HEK293 (cell line): ENCODE data around the gene OR6B1.

Source experiments
- CTCF ChIA-PET: fragments of 350-600 bp; formaldehyde crosslinking; extraction: SDS; loops from one replicate; lab custom pipeline; 2021; ENCODE audit warnings: antibody characterized with exemption; lab: Yijun Ruan, JAX
- POLR2A ChIA-PET: fragments of 300-600 bp; formaldehyde crosslinking; extraction: SDS; loops from one replicate; lab custom pipeline; 2020; ENCODE audit warnings: antibody characterized with exemption, inconsistent platforms; lab: Yijun Ruan, JAX
- H3K27ac ChIP-seq: fragments of 200-500 bp; sonication (Bioruptor generic); 2 replicates; pipeline ENCODE4 v1.5.1; 2014; ENCODE audit warnings: low read depth, low read length, control low read depth, inconsistent platforms; ENCODE audit errors: extremely low read depth
- H3K36me3 ChIP-seq, 2 experiments: fragments of 200-500 bp in 1 of 2; sonication (Bioruptor generic) in 1 of 2; 1 replicate in 1 of 2; 2 replicates in 1 of 2; pipeline ENCODE4 v1.5.1; 2014 to 2017; ENCODE audit warnings: inconsistent platforms in 2 of 2, low read length in 2 of 2; ENCODE audit not compliant: control insufficient read depth in 2 of 2, insufficient read depth in 1 of 2
- H3K4me1 ChIP-seq: fragments of 200-500 bp; sonication (Bioruptor generic); 2 replicates; pipeline ENCODE4 v1.5.1; 2014; ENCODE audit warnings: mild to moderate bottlenecking, low read length, inconsistent platforms; ENCODE audit not compliant: control insufficient read depth, insufficient read depth
- H3K4me3 ChIP-seq: 2 replicates; pipeline ENCODE4 v1.5.1; 2011; ENCODE audit warnings: low read depth, mild to moderate bottlenecking, control low read depth, low read length, moderate library complexity
- H3K9me3 ChIP-seq: fragments of 200-500 bp; sonication (Bioruptor generic); 2 replicates; pipeline ENCODE4 v1.5.1; 2014; ENCODE audit warnings: low read depth, low read length, inconsistent platforms; ENCODE audit not compliant: control insufficient read depth, insufficient read depth
- BCL11B ChIP-seq: fragments of 450-650 bp; formaldehyde crosslinking; IDR thresholded peaks from 2 replicates; pipeline ENCODE4 v1.5.1; 2016; ENCODE audit warnings: low read depth, missing biosample characterization, missing genetic modification characterization
- GFI1B ChIP-seq: fragments of 450-650 bp; formaldehyde crosslinking; IDR thresholded peaks from 2 replicates; pipeline ENCODE4 v1.5.1; 2016; ENCODE audit warnings: missing biosample characterization, missing genetic modification characterization
- SP7 ChIP-seq: fragments of 450-650 bp; formaldehyde crosslinking; IDR thresholded peaks from 2 replicates; pipeline ENCODE4 v1.5.1; 2016; ENCODE audit warnings: missing biosample characterization, missing genetic modification characterization
- ZEB2 ChIP-seq: fragments of 450-650 bp; formaldehyde crosslinking; IDR thresholded peaks from 2 replicates; pipeline ENCODE4 v1.5.1; 2016; ENCODE audit warnings: missing biosample characterization, missing genetic modification characterization
- ZNF133 ChIP-seq: fragments of 450-650 bp; formaldehyde crosslinking; IDR thresholded peaks from 2 replicates; pipeline ENCODE4 v1.5.1; 2016; ENCODE audit warnings: missing biosample characterization, missing genetic modification characterization
- ZNF138 ChIP-seq: fragments of 450-650 bp; formaldehyde crosslinking; IDR thresholded peaks from 2 replicates; pipeline ENCODE4 v1.5.1; 2016; ENCODE audit warnings: missing biosample characterization, missing genetic modification characterization, borderline replicate concordance
- ZNF19 ChIP-seq: fragments of 450-650 bp; formaldehyde crosslinking; IDR thresholded peaks from 2 replicates; pipeline ENCODE4; 2016; ENCODE audit warnings: missing biosample characterization, missing genetic modification characterization, low read depth
- ZNF2 ChIP-seq: fragments of 450-650 bp; formaldehyde crosslinking; IDR thresholded peaks from 2 replicates; pipeline ENCODE4 v1.5.1; 2016; ENCODE audit warnings: missing biosample characterization, missing genetic modification characterization
- ZNF292 ChIP-seq: fragments of 450-650 bp; formaldehyde crosslinking; IDR thresholded peaks from 2 replicates; pipeline ENCODE4 v1.5.1; 2016; ENCODE audit warnings: low read depth, missing biosample characterization, missing genetic modification characterization, borderline replicate concordance
- ZNF324 ChIP-seq: fragments of 450-650 bp; formaldehyde crosslinking; IDR thresholded peaks from 2 replicates; pipeline ENCODE4 v1.5.1; 2016; ENCODE audit warnings: missing biosample characterization, missing genetic modification characterization
- ZNF549 ChIP-seq: fragments of 450-650 bp; IDR thresholded peaks from 2 replicates; pipeline ENCODE4 v1.5.1; 2018; ENCODE audit warnings: missing biosample characterization, missing genetic modification characterization, mild to moderate bottlenecking, inconsistent platforms, moderate library complexity
- ZNF654 ChIP-seq: fragments of 450-650 bp; formaldehyde crosslinking; IDR thresholded peaks from 2 replicates; pipeline ENCODE4 v1.5.1; 2016; ENCODE audit warnings: low read depth, missing biosample characterization, missing genetic modification characterization
- ZSCAN16 ChIP-seq: fragments of 450-650 bp; formaldehyde crosslinking; IDR thresholded peaks from 2 replicates; pipeline ENCODE4 v1.5.1; 2016; ENCODE audit warnings: missing biosample characterization, missing genetic modification characterization
- TF ChIP-seq, protein P1 (sequence below): fragments of 450-650 bp; formaldehyde crosslinking; IDR thresholded peaks from 2 replicates; pipeline ENCODE4 v1.5.1; 2016; ENCODE audit warnings: missing biosample characterization, missing genetic modification characterization
- TF ChIP-seq, protein P2 (sequence below): fragments of 450-650 bp; formaldehyde crosslinking; IDR thresholded peaks from 2 replicates; pipeline ENCODE4 v1.5.1; 2017; ENCODE audit warnings: missing biosample characterization, missing genetic modification characterization
- TF ChIP-seq, protein P3 (sequence below): fragments of 450-650 bp; formaldehyde crosslinking; IDR thresholded peaks from 2 replicates; pipeline ENCODE4 v1.5.1; 2017; ENCODE audit warnings: missing biosample characterization, missing genetic modification characterization
- TF ChIP-seq, protein P4 (sequence below): fragments of 450-650 bp; formaldehyde crosslinking; IDR thresholded peaks from 2 replicates; pipeline ENCODE4 v1.5.1; 2016; ENCODE audit warnings: missing biosample characterization, missing genetic modification characterization

Gene OR6B1

DNA sequence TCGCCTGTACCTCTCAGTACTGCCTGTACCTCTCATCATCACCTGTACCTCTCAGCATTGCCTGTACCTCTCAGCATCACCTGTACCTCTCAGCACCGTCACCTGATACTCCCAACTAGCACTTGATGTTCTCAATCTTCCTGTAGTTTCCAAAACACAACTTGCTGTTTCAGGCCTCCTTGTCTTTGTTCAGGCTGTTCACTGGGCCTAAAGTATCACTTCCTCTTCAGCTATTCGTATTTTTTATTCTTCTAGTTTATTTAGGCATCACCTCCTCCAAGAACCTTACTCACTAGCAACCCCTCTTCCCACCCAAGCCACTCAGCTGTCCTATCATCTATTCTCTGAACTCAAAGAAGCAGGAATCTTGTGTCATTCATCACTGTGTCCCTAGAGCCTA, 24.1 kb downstream of the OR6B1 start:
- no peaks in the 10 kb centered on the region for H3K9me3 ChIP-seq
- H3K27ac ChIP-seq: no peak overlapping the region
- no peak overlapping the region for H3K4me3 ChIP-seq
- POLR2A ChIA-PET: no interaction called here
- CTCF ChIA-PET: interaction anchor here (0.8 kb wide), 1 partner anchor 287 kb away, joined by 4 read pairs; no protein-coding TSS in a partner anchor
- no peak for TF ChIP-seq ZSCAN16
- no peak for TF ChIP-seq ZNF133 (tag by site-specific recombination)
- TF ChIP-seq, protein P1, sequence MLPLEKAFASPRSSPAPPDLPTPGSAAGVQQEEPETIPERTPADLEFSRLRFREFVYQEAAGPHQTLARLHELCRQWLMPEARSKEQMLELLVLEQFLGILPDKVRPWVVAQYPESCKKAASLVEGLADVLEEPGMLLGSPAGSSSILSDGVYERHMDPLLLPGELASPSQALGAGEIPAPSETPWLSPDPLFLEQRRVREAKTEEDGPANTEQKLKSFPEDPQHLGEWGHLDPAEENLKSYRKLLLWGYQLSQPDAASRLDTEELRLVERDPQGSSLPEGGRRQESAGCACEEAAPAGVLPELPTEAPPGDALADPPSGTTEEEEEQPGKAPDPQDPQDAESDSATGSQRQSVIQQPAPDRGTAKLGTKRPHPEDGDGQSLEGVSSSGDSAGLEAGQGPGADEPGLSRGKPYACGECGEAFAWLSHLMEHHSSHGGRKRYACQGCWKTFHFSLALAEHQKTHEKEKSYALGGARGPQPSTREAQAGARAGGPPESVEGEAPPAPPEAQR: no peak
- no peak for TF ChIP-seq ZNF2 (tag by site-specific recombination)
- H3K4me1 ChIP-seq: no peaks in the 10 kb centered on the region
- no peaks in the 10 kb centered on the region for H3K36me3 ChIP-seq

DNA sequence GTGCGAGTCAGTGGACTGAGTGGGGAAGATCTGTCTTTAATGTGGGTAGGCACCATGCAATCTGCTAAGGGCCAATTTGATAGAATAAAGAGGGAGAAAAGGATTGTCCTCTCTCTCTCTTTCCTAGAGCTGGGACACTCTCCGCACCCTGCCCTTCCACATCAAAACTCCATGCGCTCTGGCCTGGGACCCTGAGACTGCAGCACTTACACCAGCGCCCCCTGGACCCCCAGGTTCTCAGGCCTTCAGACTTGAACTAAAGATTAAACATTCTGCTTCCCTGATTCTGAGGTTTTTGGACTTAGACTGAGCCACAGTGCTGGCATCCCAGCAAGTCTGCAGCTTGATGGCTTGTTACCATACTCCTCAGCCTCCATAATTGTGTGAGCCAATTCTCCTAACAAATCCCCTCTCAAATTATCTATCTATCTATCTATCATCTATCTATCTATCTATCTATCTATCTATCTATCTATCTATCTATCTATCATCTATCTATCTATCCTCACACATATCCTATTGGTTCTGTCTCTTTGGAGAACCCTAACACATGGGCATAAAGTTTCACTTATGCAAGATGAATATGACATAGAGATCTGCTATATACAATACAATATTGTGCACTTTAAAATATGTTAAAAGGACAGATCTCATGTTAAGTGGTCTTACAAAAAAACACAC, 26.2 kb downstream of the OR6B1 start:
- Histone ChIP-seq H3K9me3 (no peaks in the 10 kb centered on the region), H3K27ac (no peak overlapping the region), H3K4me3 (no peak overlapping the region), H3K36me3 (no peaks in the 10 kb centered on the region)
- no peak for TF ChIP-seq ZEB2 (tag by site-specific recombination)
- TF ChIP-seq ZNF19 (tag by site-specific recombination): no peak
- TF ChIP-seq SP7: no peak
- no peak for TF ChIP-seq GFI1B (tag by site-specific recombination)
- TF ChIP-seq ZNF292: no peak
- TF ChIP-seq, protein P2, sequence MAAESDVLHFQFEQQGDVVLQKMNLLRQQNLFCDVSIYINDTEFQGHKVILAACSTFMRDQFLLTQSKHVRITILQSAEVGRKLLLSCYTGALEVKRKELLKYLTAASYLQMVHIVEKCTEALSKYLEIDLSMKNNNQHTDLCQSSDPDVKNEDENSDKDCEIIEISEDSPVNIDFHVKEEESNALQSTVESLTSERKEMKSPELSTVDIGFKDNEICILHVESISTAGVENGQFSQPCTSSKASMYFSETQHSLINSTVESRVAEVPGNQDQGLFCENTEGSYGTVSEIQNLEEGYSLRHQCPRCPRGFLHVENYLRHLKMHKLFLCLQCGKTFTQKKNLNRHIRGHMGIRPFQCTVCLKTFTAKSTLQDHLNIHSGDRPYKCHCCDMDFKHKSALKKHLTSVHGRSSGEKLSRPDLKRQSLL (tag by site-specific recombination): no peak
- TF ChIP-seq ZNF324 (tag by site-specific recombination): no peak
- no peak for TF ChIP-seq BCL11B (tag by site-specific recombination)
- TF ChIP-seq, protein P3, sequence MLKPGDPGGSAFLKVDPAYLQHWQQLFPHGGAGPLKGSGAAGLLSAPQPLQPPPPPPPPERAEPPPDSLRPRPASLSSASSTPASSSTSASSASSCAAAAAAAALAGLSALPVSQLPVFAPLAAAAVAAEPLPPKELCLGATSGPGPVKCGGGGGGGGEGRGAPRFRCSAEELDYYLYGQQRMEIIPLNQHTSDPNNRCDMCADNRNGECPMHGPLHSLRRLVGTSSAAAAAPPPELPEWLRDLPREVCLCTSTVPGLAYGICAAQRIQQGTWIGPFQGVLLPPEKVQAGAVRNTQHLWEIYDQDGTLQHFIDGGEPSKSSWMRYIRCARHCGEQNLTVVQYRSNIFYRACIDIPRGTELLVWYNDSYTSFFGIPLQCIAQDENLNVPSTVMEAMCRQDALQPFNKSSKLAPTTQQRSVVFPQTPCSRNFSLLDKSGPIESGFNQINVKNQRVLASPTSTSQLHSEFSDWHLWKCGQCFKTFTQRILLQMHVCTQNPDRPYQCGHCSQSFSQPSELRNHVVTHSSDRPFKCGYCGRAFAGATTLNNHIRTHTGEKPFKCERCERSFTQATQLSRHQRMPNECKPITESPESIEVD: no peak
- TF ChIP-seq, all 188 proteins: peak for 0
- no peaks in the 10 kb centered on the region for H3K4me1 ChIP-seq
- CTCF ChIA-PET: interaction anchor here (0.7 to 1.4 kb wide), 3 partner anchors 8 to 289 kb away, joined by 3 to 5 read pairs (median 4); no protein-coding TSS in a partner anchor
- POLR2A ChIA-PET: no interaction called here

DNA sequence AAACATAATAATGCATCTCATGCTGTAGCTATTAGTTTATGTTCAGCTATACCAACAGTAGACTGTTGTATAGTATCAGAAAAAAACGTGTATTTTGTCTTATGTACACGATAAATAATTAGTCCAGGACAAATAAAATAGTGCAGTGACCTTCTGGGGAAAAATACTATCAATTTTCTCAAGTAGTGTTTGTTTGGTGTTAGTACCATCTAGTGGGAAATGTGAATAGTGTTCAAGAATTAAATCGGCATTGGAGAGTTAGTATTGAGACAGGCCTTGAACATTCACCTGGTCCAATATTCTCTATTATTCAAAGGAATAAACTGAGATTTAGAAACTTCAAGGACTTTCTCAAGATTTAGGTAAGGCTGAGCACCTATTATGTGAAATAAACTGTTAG, 26.9 kb downstream of the OR6B1 start:
- Histone ChIP-seq H3K36me3 (no peaks in the 10 kb centered on the region), H3K4me1 (no peaks in the 10 kb centered on the region), H3K4me3 (no peak overlapping the region), H3K27ac (no peak overlapping the region), H3K9me3 (no peaks in the 10 kb centered on the region)
- CTCF ChIA-PET: interaction anchor here (0.6 to 2.8 kb wide), 6 partner anchors 9 to 809 kb away, joined by 3 to 13 read pairs (median 4); partner anchors contain the start of gene TPK1
- TF ChIP-seq ZNF138 (tag by site-specific recombination) (no peak), ZNF549 (no peak), ZNF654 (tag by site-specific recombination) (peak; percentile 58)
- TF ChIP-seq, protein P4, sequence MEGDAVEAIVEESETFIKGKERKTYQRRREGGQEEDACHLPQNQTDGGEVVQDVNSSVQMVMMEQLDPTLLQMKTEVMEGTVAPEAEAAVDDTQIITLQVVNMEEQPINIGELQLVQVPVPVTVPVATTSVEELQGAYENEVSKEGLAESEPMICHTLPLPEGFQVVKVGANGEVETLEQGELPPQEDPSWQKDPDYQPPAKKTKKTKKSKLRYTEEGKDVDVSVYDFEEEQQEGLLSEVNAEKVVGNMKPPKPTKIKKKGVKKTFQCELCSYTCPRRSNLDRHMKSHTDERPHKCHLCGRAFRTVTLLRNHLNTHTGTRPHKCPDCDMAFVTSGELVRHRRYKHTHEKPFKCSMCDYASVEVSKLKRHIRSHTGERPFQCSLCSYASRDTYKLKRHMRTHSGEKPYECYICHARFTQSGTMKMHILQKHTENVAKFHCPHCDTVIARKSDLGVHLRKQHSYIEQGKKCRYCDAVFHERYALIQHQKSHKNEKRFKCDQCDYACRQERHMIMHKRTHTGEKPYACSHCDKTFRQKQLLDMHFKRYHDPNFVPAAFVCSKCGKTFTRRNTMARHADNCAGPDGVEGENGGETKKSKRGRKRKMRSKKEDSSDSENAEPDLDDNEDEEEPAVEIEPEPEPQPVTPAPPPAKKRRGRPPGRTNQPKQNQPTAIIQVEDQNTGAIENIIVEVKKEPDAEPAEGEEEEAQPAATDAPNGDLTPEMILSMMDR (tag by site-specific recombination): peak; percentile 47; the same call in 1 of the 2 replicates
- POLR2A ChIA-PET: no interaction called here
